Fibroblast of upper back skin (primary cell): ENCODE data around the gene SERPIND1.
"Not testable (repeated sequence)": the region's sequence is repeated elsewhere in the genome, so short reads cannot be mapped to it uniquely, and the experiment has no call there.

ENCODE experiments used
- DNase-seq: peaks from one replicate; pipeline ENCODE4 v3.0.0-alpha.2; 2013

The SERPIND1 gene, protein sequence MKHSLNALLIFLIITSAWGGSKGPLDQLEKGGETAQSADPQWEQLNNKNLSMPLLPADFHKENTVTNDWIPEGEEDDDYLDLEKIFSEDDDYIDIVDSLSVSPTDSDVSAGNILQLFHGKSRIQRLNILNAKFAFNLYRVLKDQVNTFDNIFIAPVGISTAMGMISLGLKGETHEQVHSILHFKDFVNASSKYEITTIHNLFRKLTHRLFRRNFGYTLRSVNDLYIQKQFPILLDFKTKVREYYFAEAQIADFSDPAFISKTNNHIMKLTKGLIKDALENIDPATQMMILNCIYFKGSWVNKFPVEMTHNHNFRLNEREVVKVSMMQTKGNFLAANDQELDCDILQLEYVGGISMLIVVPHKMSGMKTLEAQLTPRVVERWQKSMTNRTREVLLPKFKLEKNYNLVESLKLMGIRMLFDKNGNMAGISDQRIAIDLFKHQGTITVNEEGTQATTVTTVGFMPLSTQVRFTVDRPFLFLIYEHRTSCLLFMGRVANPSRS

DNA sequence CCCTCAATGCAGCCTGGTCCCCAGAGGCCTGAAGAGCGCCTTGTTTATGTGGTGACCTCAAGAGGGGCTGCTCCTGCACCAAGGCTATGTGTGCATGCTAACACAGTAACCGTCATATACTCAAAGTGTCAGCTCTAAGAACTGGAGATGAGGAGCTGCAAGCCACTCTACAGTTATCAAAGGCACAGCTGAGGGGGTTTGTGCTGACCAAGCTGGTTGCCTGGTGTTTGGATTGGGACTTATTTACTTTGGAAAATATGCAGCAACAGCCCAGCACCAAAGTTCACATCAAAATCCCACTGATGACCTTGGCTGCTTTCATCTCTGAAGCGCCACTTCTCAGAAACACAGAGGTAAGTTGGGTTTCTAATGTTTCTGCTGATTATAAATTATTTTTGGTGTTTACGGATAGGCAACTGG lies at the start of gene SERPIND1:
Gene SERPIND1, plus strand, starts transcription at position 321 of the 420 bp plus-strand sequence. CDS start 5,200 bp downstream, outside the sequence.
- DNase-seq = no peak

DNA sequence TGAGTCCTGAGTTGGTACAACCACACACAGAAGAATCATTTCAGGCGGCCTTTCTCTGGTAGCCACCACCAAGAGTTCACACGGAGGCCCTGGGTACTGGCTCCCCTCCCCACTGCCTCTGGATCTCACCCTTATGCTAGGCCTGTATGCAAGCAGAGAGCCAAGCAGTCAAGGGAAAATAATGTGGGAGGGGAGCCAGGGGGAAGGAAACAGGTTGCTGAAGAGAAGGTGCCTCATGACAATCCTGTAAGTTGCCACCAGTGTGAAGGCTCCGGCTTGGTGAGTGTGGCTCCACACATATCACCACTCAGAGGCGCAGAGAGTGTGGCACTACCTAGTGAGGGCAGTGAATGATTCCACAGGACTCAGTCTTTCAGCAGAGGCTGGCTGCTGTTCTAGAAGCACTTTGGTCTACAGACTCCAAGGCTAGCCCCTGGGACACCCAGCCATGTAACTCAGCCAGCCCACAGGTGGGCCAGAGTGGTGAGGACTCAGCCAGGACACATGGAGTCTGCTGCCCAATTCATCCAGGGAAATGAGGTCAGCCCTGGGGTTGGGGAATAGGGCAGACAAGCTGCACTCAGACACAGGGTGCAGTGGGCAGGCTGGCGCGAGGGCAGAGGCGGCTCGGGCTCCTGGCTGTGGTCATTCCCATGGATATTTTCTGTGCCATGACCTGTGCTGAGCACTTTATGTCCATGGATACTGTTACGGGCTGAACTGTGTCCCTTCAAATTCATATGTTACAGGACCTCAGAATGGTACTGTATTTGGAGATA lies 49.0 kb upstream of the SERPIND1 start:
- no peak for DNase-seq

DNA sequence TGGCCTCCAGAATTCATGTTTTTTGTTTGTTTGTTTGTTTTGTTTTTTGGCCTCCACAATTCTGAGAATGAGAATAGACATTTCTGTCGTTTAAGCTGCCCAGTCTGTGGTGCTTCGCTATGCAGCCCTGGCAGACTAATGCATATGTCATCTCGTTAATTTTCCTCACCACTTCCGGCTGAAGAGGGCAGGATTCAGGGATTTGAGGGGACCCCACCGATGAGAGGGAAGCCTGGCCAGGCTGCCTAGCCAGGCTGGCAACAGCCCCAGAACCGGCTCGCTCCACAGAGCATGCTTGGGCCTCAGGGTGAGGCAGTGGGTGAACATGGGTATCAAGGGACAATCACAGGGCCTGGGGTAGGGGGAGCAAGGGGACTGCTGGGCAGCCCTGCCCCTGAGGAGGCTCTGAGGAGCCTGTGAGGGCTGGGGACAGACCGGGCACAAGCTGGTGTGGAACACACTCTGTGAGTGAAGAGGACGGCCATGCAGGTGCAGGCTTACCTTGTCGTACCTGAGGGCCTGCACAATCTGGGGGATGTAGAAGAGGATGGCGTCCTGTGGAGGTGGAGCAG lies 47.8 kb upstream of the SERPIND1 start:
- DNase-seq = peak; percentile 3

DNA sequence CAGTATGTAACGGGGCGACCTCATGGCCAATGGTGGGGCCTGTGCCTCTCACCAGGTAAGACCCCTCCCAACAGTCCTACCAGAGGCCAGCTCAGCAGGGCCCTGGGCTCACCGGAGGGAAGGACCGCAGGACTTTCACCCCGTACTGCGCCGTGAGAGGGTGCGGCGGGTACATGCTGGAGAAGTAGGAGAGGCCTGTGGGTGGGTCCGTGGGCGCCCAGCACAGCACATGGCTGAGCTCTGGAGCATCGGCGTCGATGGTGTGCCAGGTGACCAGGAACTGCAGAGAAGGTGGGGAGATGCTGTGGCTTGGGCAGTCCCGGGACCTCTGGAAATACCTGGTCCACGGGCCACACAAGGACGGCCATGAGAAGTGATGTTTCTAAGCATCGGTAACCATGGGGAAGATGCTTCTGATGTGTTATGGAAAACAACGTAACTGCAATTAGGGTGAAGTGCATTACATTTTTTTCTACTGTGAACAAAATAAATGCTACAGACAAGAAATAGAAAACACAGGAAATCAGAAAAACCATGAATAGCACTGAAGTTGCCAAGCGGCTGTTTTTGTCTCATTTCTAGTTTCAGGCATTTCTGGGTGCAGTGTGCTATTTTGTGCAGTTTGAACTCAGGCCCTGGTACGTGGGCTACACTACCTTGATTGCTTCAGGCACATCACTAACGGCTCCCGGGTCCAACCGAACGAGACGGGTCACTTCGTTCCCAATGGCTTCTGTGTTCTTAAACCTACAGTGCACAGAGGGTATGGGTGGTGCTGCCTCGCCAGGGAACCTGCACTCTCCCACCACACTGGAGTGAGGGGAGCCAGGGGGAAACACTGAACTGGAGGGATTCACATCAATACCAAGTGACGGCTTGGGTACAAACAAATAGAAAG lies 46.5 kb upstream of the SERPIND1 start:
- DNase-seq = no peak

DNA sequence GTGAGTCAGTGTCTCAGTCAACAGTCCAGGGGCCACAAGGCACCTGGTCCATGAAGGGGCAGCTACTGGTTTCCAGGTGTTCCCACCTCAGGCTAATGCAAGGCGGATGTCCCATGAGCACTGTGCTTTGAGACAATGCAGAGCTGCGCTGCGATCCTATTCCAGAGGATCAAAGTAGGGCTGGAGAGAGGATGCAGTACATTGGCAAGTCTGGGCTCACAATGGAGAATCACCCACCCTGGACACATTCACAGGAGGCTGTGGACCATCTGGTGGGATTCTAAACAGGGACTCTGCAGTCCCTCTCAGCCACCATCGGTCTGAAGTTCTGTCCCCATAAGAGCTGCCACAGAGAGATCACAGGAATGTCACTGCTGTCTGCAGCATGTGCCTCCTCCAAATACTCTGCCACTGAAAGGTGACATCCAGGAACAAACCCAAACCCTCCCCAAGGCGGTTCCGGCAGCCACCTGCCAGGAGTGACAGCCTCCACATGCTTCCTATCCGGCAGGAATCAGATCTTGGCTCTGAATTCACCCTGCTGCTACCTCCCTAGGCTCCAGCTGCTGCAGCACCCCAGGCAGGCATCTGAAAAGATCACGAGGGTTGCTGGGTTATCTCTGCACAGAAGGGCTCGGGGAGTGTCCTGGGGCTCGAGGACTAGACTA lies 45.3 kb upstream of the SERPIND1 start:
- no peak for DNase-seq

DNA sequence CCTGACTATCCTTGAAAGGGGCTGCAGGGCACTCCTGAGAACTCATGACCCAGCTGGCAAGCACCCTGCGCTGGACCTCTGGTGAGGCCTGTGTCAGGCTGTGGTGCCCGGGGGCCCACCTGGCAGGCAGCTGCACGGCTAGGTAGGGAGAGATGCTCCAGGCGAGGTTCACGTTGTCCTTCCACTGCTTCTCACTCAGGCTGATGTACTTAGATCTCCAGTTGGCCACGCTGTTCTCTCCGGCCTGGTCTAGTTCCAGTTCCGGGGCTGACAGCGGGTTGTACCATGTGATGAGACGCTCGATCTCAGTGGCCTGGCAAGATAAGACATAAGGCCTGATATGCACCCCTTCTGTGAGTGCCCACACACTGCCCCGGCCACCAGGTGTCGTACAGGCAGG lies 44.7 kb upstream of the SERPIND1 start:
- DNase-seq = no peak

DNA sequence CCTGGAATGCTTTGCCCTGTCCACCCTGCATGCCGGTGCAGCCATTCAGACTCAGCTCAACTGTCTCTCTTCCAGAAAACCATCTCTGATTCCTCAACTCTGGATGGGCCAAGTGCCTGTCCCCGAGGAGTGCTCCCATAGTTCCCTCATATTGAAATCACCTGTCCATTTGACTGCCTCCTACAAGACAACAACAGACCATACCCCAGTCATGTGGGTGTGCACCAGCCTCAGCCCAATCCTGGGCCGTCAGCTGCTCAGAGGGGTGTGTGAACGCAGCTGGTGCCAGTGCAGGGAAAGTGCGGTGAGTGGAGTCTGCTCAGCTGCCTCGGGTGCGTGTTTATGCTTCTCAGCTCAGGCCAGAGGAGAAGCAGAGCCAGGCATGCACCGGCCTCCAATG lies 41.5 kb upstream of the SERPIND1 start:
- DNase-seq = not testable (repeated sequence)

DNA sequence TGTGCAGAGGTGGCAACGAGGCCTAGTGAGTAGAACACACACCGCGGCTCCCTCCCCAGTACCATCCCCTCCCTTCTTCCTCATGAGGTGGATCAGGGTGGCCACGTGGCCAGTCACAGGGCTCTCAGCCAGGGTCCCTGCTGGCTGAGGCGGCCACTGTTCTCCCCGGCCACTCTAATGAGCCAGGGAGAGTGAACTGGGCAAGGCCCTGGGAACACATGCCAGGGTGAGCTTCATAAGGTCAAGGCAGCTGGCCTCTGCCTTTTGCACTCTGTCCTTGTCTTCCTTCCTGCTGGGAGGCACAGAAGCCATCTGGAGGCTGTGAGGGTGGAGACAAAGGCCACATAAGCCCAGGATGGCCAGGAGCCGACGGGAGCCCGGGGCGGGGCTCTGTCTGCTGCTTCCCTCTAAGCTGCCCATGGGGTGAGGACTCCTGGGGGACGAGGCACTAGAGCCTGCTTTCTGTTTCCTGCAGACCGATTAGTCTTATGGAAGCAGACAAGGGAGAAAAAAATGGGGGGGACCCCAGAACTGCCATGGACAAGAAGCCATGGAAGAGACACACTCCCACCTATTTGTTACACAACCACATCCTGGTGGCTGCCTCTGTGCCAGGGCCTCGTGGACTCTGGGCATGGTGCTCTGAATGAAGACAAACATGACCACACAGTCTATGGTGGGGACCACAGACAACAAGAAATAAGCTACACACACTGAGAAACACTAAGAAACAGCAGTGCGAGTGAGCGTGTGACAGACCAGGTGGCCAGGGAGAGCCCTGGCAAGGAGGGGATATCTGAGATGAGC lies 38.4 kb upstream of the SERPIND1 start:
- DNase-seq = not testable (repeated sequence)

DNA sequence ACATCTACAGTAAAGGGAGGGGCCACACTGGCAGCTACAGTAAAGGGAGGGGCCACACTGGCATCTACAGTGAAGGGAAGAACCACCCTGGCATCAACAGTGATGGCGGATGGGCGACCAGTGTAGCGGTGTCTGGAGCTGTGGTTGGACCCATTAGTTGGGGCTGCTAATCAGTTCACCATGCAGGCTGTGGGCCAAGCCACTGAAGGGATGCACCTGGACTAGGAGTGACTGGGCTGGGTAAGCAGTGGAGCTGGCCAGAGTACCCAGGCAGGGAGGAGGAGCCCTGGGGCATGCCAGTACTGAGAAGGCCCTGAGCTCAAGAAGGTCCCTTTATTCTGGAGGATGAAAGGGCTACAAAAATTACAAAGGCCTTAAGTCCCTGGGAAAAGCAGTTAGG lies 37.0 kb upstream of the SERPIND1 start:
- not testable (repeated sequence) for DNase-seq

DNA sequence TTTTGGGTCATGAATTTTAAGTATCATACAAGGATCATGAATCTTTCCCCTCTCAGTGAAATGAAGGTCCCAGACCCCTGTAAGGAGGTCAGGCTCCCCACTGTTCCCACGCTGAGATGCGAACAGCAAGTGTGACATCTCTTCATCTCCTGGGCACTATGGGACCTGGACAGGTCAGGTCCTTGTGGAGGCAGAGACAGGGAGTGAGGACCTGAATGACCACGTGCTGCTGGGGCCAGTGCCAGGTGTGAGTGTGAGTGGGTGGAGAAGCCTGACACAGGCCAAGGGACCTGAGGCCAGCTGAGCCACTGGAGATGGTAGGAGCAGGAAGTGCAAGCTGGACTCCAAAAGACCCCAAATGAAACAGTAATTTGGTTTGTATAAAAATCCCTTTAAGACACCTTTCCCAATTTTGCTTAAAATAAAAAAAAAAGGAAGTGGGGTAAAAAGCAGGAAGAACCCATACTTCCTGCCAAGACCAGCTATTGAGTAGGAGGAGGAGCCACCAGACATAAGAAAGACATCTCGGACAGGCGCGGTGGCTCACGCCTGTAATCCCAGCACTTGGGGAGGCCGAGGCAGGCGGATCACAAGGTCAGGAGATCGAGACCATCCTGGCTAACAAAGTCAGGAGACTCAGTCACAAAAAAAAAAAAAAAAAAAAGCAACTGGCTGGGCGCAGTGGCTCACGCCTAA lies 35.4 kb upstream of the SERPIND1 start:
- no peak for DNase-seq

DNA sequence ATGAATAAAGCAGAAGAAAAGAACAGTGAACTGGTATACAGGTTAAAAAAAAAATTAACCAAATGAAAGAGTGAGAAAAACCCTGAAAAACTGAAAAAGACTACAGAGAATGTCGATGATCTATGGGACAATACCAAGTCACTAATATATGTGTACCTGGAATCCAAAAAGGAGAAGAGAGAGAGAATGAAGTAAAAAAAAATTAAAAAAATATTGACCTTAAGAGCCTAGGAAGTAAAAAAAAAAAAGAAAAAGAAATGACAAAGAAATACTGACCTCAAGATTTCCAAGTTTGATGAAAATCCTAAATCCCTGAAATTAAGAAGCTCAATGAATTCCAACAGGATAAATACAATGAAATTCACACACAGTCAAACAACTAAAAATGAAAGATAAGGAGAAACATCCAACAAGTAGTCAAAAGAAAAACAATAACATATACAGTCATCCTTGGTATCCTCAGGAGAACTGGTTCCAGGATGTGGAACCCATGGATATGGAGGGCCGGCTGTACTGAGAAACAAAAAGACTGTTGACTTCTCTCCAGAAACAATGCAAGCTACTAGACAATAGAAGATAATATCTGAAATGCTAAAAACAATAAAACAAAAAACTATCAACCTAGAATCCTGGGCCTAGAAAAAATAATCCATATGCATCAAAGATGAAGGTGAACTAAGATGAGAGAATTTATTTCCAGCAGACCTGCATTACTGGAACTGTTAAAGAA lies 33.5 kb upstream of the SERPIND1 start:
- DNase-seq = no peak

DNA sequence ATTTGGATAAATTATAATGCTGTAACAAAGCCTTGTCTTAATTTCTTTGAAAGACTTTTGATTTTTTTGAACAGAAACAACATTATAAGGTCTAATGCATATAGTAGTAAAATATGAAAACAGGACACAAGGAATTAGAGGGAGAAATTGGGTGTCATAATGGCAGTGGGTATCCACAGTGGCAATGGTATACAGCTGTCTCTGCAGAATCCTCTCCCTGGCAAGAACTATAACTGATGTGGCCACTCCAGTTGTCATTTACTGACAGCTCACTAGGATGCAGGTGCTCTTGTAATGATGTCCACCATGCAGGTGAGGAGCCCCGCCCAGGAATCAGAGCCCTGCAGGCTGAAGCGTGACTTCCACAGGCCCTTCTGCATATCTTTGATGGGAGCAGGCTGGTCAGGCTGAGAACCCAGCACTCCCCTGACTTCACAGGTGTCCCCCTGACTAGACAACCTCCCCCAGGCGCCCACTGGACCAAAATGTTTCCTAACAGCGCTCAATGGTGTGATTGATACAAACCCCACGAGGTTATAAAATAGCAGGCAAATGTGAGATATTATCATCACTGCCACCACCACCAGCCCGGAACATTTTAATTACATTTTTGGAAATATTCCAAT lies 32.8 kb upstream of the SERPIND1 start:
- no peak for DNase-seq

DNA sequence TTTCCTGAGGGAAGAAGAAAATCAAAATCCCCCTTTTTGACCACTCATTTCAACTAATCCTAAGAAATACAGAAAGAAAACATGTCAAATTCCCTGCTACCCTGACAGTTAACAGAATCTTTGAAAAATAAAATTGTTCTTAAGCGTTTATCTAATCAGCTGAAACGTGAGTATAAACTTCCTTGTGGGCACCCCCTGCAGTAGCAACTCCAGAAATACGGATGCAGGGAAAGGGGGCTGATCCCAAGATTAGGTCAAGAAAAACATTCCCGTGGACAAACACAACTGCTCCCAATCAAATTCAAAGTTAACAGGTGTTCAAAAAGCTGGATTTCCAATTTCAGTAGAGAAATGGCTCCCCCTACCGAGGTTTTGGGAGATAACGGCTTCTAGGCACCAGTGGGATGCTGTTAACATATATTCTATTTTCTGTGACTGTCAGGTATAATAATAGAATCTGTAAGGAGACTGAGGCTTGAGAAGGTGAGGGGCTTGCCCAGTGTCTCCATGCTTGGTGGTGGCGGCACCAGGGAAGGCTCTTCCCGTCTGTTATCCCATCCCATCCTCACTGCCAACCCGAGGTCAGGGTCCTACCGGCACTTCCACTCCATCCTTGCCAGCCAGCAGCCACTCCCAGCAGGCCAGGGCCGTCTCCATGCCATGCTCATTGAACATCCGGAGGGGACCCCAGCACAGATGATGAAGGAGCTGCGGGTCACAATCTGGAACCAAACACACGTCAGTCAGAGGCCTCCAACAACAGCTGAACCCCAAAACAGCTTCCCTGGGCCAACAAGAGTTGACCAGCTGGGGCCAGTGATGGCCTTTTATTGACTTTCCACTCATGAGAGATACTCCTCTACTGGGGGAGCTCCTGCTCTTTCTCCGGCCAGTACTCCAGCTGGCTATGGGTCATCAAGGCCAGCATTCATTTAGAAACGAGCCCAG lies 32.0 kb upstream of the SERPIND1 start:
- DNase-seq = peak; percentile 21

DNA sequence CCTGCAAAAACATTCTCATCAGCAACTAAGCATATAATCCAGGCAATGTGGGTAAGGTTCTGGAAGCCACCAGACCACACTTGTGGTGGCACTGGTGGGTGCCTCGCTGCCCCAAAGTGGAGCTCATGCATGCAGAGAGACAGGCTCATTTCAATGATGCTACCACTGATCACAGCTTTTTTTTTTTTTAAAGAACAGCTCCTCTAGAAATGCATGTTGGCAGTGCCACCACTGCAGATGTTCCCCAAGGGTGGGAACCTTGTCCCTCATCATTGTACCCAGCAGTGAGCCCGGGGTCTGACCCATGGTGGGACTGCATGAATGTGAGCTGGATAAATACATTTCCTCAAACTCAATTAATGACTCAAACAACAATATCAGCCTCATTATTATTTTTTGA lies 31.1 kb upstream of the SERPIND1 start:
- no peak for DNase-seq

DNA sequence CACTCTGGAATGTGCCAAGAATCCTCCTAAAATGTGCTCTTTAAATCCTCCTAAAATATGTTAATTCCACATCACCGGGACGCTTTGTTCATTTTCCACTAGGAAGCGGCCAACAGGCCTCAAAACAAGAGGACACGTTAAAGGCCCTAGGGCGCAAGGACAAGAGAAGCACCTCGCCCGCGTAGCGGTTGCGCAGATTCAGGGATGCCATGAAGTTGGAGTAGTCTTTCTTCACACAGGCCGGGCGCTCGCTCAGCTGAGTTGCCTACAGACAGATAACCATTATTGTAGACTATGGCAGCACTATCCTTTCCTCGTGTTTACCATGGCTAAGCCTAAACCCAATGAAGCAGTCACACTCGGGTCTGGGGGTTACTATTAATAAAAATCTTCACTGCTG lies 29.5 kb upstream of the SERPIND1 start:
- DNase-seq = no peak

DNA sequence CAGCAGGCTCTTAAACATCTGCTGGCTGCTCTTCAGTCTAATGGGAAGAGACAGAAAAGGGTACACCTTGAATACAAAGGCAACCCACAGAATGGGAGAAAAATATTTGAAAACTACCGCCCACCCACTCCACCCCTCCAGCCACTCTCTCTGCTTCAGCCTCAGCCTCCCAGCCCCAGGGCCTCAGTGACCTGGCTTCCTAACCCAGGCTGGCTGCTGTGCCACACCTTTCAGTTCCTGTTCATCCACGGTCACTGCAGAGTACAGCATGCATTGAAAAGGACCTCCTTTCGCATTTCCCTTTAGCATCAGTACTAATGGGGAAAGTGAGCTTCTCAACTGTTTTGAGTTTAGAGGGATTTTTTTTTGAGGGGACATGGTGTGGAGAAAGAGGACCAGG lies 28.8 kb upstream of the SERPIND1 start:
- no peak for DNase-seq

DNA sequence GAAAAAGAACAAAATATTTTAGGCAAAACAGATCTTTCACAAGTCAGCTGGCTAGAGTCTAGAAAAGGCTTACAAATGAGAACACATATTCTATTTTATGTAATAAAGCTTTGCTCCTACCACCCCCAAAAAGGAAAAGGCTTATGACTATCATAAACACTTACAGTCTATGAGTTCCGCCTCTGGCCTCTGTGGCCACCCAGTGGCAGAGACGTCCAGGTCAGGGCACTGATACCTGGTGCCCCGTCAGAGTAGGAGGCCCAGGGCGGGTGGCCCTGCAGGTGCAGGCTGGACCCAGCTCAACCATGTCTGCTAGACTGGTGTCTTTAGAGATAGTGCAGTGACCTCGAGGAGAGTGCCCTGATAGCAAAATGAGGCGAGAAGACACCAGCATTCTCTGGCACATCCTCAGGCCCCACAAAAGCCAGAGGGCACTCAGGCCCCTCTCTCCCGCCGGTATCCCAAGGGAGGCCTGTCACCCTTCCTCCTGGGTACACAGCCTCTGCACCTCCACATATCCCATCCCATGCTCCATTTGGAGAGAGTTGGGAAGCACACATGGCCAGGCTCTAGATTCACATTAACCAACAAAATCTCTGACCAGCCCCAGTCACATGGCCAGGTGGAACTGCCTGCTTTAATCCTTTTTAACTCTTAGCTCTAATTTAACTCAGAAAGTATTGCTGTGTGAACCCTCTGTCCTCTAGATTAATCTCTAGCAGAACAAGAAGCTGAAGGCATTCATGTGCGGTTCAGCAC lies 27.3 kb upstream of the SERPIND1 start:
- DNase-seq = no peak
